H9 (cell line): ENCODE measurements around the gene IMMP2L. TPM values are rescaled to one million over a fixed set of nuclear protein-coding genes. Genes with fewer than 3 reads are reported as not detected.

Experiments used
- DNase-seq: peaks from one replicate; pipeline ENCODE4 v3.0.0-alpha.2; 2017
- H2AFZ ChIP-seq: one replicate; pipeline ENCODE4 v1.6.1; 2013; ENCODE audit warnings: mild to moderate bottlenecking, low read length, control low read depth, moderate library complexity
- H2AK5ac ChIP-seq: 2 replicates; pipeline ENCODE4 v1.6.1; 2013; ENCODE audit warnings: low read length, control low read depth, mixed read lengths; ENCODE audit not compliant: insufficient read length
- H2BK120ac ChIP-seq: one replicate; pipeline ENCODE4 v1.6.1; 2013; ENCODE audit warnings: low read depth, mild to moderate bottlenecking, low read length, control low read depth, inconsistent platforms; ENCODE audit not compliant: poor library complexity, severe bottlenecking
- H2BK12ac ChIP-seq: 2 replicates; pipeline ENCODE4 v1.6.1; 2013; ENCODE audit warnings: low read length, control low read depth, mixed read lengths, low read depth; ENCODE audit not compliant: insufficient read length
- H2BK15ac ChIP-seq: 2 replicates; pipeline ENCODE4 v1.6.1; 2013; ENCODE audit warnings: low read depth, low read length, control low read depth
- H2BK20ac ChIP-seq: one replicate; pipeline ENCODE4 v1.6.1; 2013; ENCODE audit warnings: low read depth, mild to moderate bottlenecking, low read length, control low read depth, inconsistent platforms; ENCODE audit not compliant: poor library complexity, severe bottlenecking
- H2BK5ac ChIP-seq: 2 replicates; pipeline ENCODE4 v1.6.1; 2013; ENCODE audit warnings: low read length, control low read depth, mixed read lengths; ENCODE audit not compliant: insufficient read length
- H3K14ac ChIP-seq: 2 replicates; pipeline ENCODE4 v1.6.1; 2013; ENCODE audit warnings: low read length, control low read depth; ENCODE audit not compliant: insufficient read depth
- H3K18ac ChIP-seq: 2 replicates; pipeline ENCODE4 v1.6.1; 2013; ENCODE audit warnings: low read depth, mild to moderate bottlenecking, mixed read lengths, low read length, control low read depth; ENCODE audit not compliant: insufficient read length
- H3K23ac ChIP-seq: 2 replicates; pipeline ENCODE4 v1.6.1; 2013; ENCODE audit warnings: low read length, control low read depth, mixed read lengths, low read depth; ENCODE audit not compliant: insufficient read length
- H3K23me2 ChIP-seq: 2 replicates; pipeline ENCODE4 v1.6.1; 2013; ENCODE audit warnings: low read depth, mild to moderate bottlenecking, mixed read lengths, low read length, control low read depth; ENCODE audit not compliant: insufficient read length, poor library complexity, severe bottlenecking
- H3K27ac ChIP-seq: 2 replicates; pipeline ENCODE4 v1.5.1; 2013; ENCODE audit warnings: low read length, control low read depth, mixed read lengths, low read depth; ENCODE audit not compliant: insufficient read length
- H3K27me3 ChIP-seq: 2 replicates; pipeline ENCODE4 v1.6.1; 2013; ENCODE audit warnings: low read length, control low read depth, inconsistent platforms; ENCODE audit not compliant: insufficient read depth
- H3K4ac ChIP-seq: 2 replicates; pipeline ENCODE4 v1.6.1; 2013; ENCODE audit warnings: low read depth, mild to moderate bottlenecking, control low read depth, inconsistent platforms, low read length, moderate library complexity
- H3K4me1 ChIP-seq: 2 replicates; pipeline ENCODE4 v1.6.1; 2013; ENCODE audit warnings: low read length, control low read depth, inconsistent platforms; ENCODE audit not compliant: insufficient read depth
- H3K4me2 ChIP-seq: 2 replicates; pipeline ENCODE4 v1.6.1; 2013; ENCODE audit warnings: low read length, control low read depth, mixed read lengths; ENCODE audit not compliant: insufficient read length, insufficient read depth
- H3K56ac ChIP-seq: 2 replicates; pipeline ENCODE4 v1.6.1; 2013; ENCODE audit warnings: low read depth, mild to moderate bottlenecking, mixed read lengths, low read length, control low read depth; ENCODE audit not compliant: insufficient read length
- H3K79me1 ChIP-seq: 2 replicates; pipeline ENCODE4 v1.6.1; 2013; ENCODE audit warnings: low read depth, mild to moderate bottlenecking, moderate library complexity, low read length, control low read depth, inconsistent platforms; ENCODE audit not compliant: insufficient read depth, poor library complexity, severe bottlenecking
- H3K79me2 ChIP-seq: 2 replicates; pipeline ENCODE4 v1.6.1; 2013; ENCODE audit warnings: low read length, control low read depth, inconsistent platforms; ENCODE audit not compliant: insufficient read depth
- H3K9ac ChIP-seq: 2 replicates; pipeline ENCODE4 v1.6.1; 2013; ENCODE audit warnings: low read length, control low read depth, mixed read lengths; ENCODE audit not compliant: insufficient read length; ENCODE audit errors: extremely low read depth
- H3K9me3 ChIP-seq: one replicate; pipeline ENCODE4 v1.6.1; 2013; ENCODE audit warnings: low read depth, low read length, inconsistent platforms; ENCODE audit not compliant: control insufficient read depth
- H3T11ph ChIP-seq: one replicate; pipeline ENCODE4 v1.6.1; 2013; ENCODE audit warnings: mild to moderate bottlenecking, low read length, control low read depth, inconsistent platforms
- H4K20me1 ChIP-seq: one replicate; pipeline ENCODE4 v1.6.1; 2013; ENCODE audit not compliant: control insufficient read depth, insufficient read length, insufficient read depth
- H4K5ac ChIP-seq: 2 replicates; pipeline ENCODE4 v1.6.1; 2013; ENCODE audit warnings: low read depth, mild to moderate bottlenecking, mixed read lengths, low read length, control low read depth; ENCODE audit not compliant: insufficient read length
- H4K8ac ChIP-seq: replicated peaks from 2 replicates; pipeline ENCODE4 v1.6.1; 2013; ENCODE audit warnings: low read length, control low read depth, mixed read lengths, low read depth; ENCODE audit not compliant: insufficient read length
- H4K91ac ChIP-seq: 2 replicates; pipeline ENCODE4 v1.6.1; 2013; ENCODE audit warnings: low read depth, mild to moderate bottlenecking, moderate library complexity, mixed read lengths, low read length, control low read depth; ENCODE audit not compliant: insufficient read length
- H3K27ac Mint-ChIP-seq, 3 experiments: 2 replicates in 2 of 3; 3 replicates in 1 of 3; pipeline ENCODE4 v1.8.0; 2020 to 2021; ENCODE audit warnings: mixed read lengths in 3 of 3, mild to moderate bottlenecking in 1 of 3, moderate library complexity in 1 of 3
- H3K27me3 Mint-ChIP-seq: 2 replicates; pipeline ENCODE4 v1.8.0; 2021; ENCODE audit warnings: low read depth, mild to moderate bottlenecking, moderate library complexity, mixed read lengths
- H3K36me3 Mint-ChIP-seq, 3 experiments: 2 replicates in 2 of 3; 3 replicates in 1 of 3; pipeline ENCODE4 v1.8.0; 2020 to 2021; ENCODE audit warnings: low read depth in 3 of 3, mixed read lengths in 3 of 3; ENCODE audit not compliant: insufficient read depth in 1 of 3
- H3K4me1 Mint-ChIP-seq, 2 experiments: 2 replicates each; pipeline ENCODE4 v1.8.0; 2020; ENCODE audit warnings: mixed read lengths in 2 of 2
- H3K4me3 Mint-ChIP-seq, 2 experiments: 2 replicates in 1 of 2; 3 replicates in 1 of 2; pipeline ENCODE4 v1.8.0; 2020 to 2021; ENCODE audit warnings: mild to moderate bottlenecking in 2 of 2, mixed read lengths in 2 of 2, moderate library complexity in 1 of 2
- H3K9me3 Mint-ChIP-seq, 2 experiments: 2 replicates in 1 of 2; 3 replicates in 1 of 2; pipeline ENCODE4 v1.8.0; 2020; ENCODE audit warnings: mild to moderate bottlenecking in 2 of 2, mixed read lengths in 2 of 2, moderate library complexity in 1 of 2
- WGBS: extraction: QIAGEN DNeasy Blood & Tissue Kit; methylation state at CpG from one replicate; pipeline ENCODE4 v1.1.7; 2013; ENCODE audit warnings: missing lambda C conversion rate, low lambda C conversion rate, mixed read lengths; ENCODE audit not compliant: insufficient read length; ENCODE audit errors: extremely low coverage; 5-methylcytosine and 5-hydroxymethylcytosine counted together
- total RNA-seq: library from RNA; stranded (reverse); gene quantifications from 2 replicates; pipeline ENCODE4 v1.2.1, GENCODE V29; 2021
- TF ChIP-seq, protein P1 (sequence below): fragments of 200-600 bp; sonication (generic); conservative IDR thresholded peaks from 3 replicates; pipeline ENCODE4 v1.8.0; 2021; ENCODE audit warnings: antibody characterized with exemption, mild to moderate bottlenecking

IMMP2L gene
- total RNA-seq, 1 experiment from 2014 or later: 14.7 TPM

DNA sequence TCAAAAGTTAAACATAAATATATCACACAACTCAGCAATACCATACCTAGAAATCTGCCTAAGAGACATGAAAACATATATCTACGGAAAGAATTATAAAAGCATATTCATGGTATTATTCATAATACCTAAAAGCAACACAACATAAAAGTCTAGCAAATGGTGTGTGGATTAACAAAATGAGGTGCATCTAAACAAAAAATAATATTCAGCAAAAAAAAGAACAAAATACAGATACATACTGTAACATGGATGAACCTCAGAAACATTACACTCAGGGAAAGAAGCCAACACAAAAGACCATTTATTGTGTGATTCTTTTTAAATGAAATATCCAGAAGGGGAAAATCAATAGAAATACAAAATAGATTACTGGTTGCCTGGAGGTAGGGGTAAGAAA, 155.0 kb downstream of the IMMP2L start:
- Histone ChIP-seq H2AFZ (no peak overlapping the region), H3K9me3 (no peaks in the 10 kb centered on the region), H2BK15ac (no peak overlapping the region), H2BK5ac (no peak overlapping the region), H4K91ac (no peak overlapping the region), H3K4me2 (no peak overlapping the region), H3K14ac (no peak overlapping the region), H3K79me1 (no peaks in the 10 kb centered on the region), H3K56ac (no peak overlapping the region), H2BK12ac (no peak overlapping the region), H4K5ac (no peak overlapping the region), H3K18ac (no peak overlapping the region), H3K27me3 (no peaks in the 10 kb centered on the region), H3K4ac (no peak overlapping the region), H2AK5ac (no peak overlapping the region), H3K23me2 (no peaks in the 10 kb centered on the region), H4K8ac (no peak overlapping the region), H3K23ac (no peak overlapping the region), H3K79me2 (no peaks in the 10 kb centered on the region; the same call in 1 of the 2 replicates), H3T11ph (no peak overlapping the region), H3K27ac (no peak overlapping the region), H3K9ac (no peak overlapping the region), H4K20me1 (no peaks in the 10 kb centered on the region), H2BK20ac (no peak overlapping the region), H3K4me1 (no peaks in the 10 kb centered on the region; the same call in 1 of the 2 replicates), H2BK120ac (no peak overlapping the region)
- Mint-ChIP-seq H3K4me3 (no peak overlapping the region), H3K36me3 (peaks cover 0 to 1% (median 0%) of the 10 kb centered on the region in 3 experiments; a peak in 1 of 7 replicates), H3K9me3 (peaks cover 0 to 3% of the 10 kb centered on the region in 2 experiments; a peak in 1 of 5 replicates), H3K4me1 (peaks cover 18% of the 10 kb centered on the region in 2 experiments), H3K27ac (no peak overlapping the region), H3K27me3 (no peaks in the 10 kb centered on the region)
- no peak for DNase-seq
- no CpG with 5 or more reads among the region's 1 CpG for WGBS
- TF ChIP-seq, protein P1, sequence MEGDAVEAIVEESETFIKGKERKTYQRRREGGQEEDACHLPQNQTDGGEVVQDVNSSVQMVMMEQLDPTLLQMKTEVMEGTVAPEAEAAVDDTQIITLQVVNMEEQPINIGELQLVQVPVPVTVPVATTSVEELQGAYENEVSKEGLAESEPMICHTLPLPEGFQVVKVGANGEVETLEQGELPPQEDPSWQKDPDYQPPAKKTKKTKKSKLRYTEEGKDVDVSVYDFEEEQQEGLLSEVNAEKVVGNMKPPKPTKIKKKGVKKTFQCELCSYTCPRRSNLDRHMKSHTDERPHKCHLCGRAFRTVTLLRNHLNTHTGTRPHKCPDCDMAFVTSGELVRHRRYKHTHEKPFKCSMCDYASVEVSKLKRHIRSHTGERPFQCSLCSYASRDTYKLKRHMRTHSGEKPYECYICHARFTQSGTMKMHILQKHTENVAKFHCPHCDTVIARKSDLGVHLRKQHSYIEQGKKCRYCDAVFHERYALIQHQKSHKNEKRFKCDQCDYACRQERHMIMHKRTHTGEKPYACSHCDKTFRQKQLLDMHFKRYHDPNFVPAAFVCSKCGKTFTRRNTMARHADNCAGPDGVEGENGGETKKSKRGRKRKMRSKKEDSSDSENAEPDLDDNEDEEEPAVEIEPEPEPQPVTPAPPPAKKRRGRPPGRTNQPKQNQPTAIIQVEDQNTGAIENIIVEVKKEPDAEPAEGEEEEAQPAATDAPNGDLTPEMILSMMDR: no peak
